NCI-H460 (cell line): ENCODE data around the gene OR2D2. TPM values are rescaled to one million over a fixed set of nuclear protein-coding genes. Genes with fewer than 3 reads are reported as not detected.
"Not testable (repeated sequence)": the region's sequence is repeated elsewhere in the genome, so short reads cannot be mapped to it uniquely, and the experiment has no call there.

ENCODE experiments used
- DNase-seq: peaks from one replicate; pipeline ENCODE4 v3.0.0-alpha.2; 2016; ENCODE audit warnings: low read depth; ENCODE audit errors: extremely low read depth
- total RNA-seq: library from RNA; depleted of rRNA; stranded (reverse); fragments of >200 nt; shearing (Covaris generic); gene quantifications from 2 replicates; pipeline ENCODE4 v1.2.3, GENCODE V29; 2014; rRNA removed

Gene OR2D2
- total RNA-seq, 1 experiment from 2014 or later = 0.10 TPM

GRCh38 chr11:6887711-6888110 lies 4.6 kb downstream of the OR2D2 start:
- DNase-seq = not testable (repeated sequence)

GRCh38 chr11:6882751-6883150 lies 9.5 kb downstream of the OR2D2 start:
- no peak for DNase-seq

- DNase-seq = no peak
These were observed 15.4 kb downstream of the OR2D2 start for GRCh38 chr11:6876914-6877313.

GRCh38 chr11:6876325-6876724 lies 16.0 kb downstream of the OR2D2 start, which contains the start of gene OR10A4:
TSS of gene OR10A4 (plus strand) at chr11:6876625. CDS start at chr11:6876648, 23 bp downstream.
- no peak for DNase-seq

GRCh38 chr11:6875761-6876160 lies 16.5 kb downstream of the OR2D2 start:
- no peak for DNase-seq

GRCh38 chr11:6871278-6871677 lies 21.0 kb downstream of the OR2D2 start:
- DNase-seq = no peak

- no peak for DNase-seq
These were observed 27.9 kb downstream of the OR2D2 start for GRCh38 chr11:6864438-6864837.

GRCh38 chr11:6862961-6863360 lies 29.3 kb downstream of the OR2D2 start, which contains the start of gene OR10A2:
TSS of gene OR10A2 (plus strand) at chr11:6863057. CDS start at chr11:6869755, 6,698 bp downstream.
- no peak for DNase-seq

GRCh38 chr11:6856871-6857270 lies 35.4 kb downstream of the OR2D2 start:
- no peak for DNase-seq

GRCh38 chr11:6855971-6856541 lies 36.2 kb downstream of the OR2D2 start:
- DNase-seq = no peak

GRCh38 chr11:6854801-6855200 lies 37.5 kb downstream of the OR2D2 start:
- not testable (repeated sequence) for DNase-seq

GRCh38 chr11:6850526-6850925 lies 41.8 kb downstream of the OR2D2 start:
- DNase-seq = no peak

- DNase-seq = no peak
These were observed 46.9 kb downstream of the OR2D2 start, which contains the start of gene OR10A5 for GRCh38 chr11:6845383-6845782. TSS of gene OR10A5 (plus strand) at chr11:6845683. CDS start at chr11:6845683, 0 bp downstream.

- DNase-seq = no peak
These were observed 47.9 kb downstream of the OR2D2 start for GRCh38 chr11:6844356-6844755.

GRCh38 chr11:6843670-6844069 lies 48.6 kb downstream of the OR2D2 start:
- no peak for DNase-seq

GRCh38 chr11:6841694-6842093 lies 50.6 kb downstream of the OR2D2 start:
- no peak for DNase-seq

Other genes with a start within 250 kb of the OR2D2 start
- gene DCHS1, start 236.7 kb downstream of the OR2D2 start, total RNA-seq = 0.07 and 0.14 TPM in 2 replicates
- 34.3 and 35.8 TPM in 2 replicates for gene MRPL17, start 209.2 kb downstream of the OR2D2 start, total RNA-seq
- gene OR2AG2, start 120.5 kb downstream of the OR2D2 start, total RNA-seq = 0.17 TPM in 1 of 2 replicates, not detected in the other
- not detected in 2 replicates for gene OR2AG1, start 109.5 kb downstream of the OR2D2 start, total RNA-seq
- 0.23 TPM in 1 of 2 replicates, not detected in the other for gene OR6A2, start 92.8 kb downstream of the OR2D2 start, total RNA-seq
- not detected in 2 replicates for gene OR10A5, start 46.8 kb downstream of the OR2D2 start, total RNA-seq
- gene OR10A2, start 29.4 kb downstream of the OR2D2 start, total RNA-seq = not detected in 2 replicates
- not detected in 2 replicates for gene OR10A4, start 15.9 kb downstream of the OR2D2 start, total RNA-seq
- gene OR2D3, start 28.5 kb upstream of the OR2D2 start, total RNA-seq = not detected in 2 replicates
- 3.3 and 3.8 TPM in 2 replicates for gene ZNF215, start 33.9 kb upstream of the OR2D2 start, total RNA-seq
- 1.4 and 2.9 TPM in 2 replicates for gene ZNF214, start 127.8 kb upstream of the OR2D2 start, total RNA-seq
- 0.07 and 0.23 TPM in 2 replicates for gene NLRP14, start 128.0 kb upstream of the OR2D2 start, total RNA-seq
- not detected in 2 replicates for gene RBMXL2, start 196.5 kb upstream of the OR2D2 start, total RNA-seq